ENCODE measurements around the gene POLR3E. TPM values are rescaled to one million over a fixed set of nuclear protein-coding genes. Genes with fewer than 3 reads are reported as not detected.

Gene POLR3E
- total RNA-seq, 1 experiment from 2014 or later = 103 TPM

GRCh38 chr16:22262460-22262859 is 34.7 kb upstream of the POLR3E start:
- Histone ChIP-seq H3K27me3 (ENCODE audit: insufficient read depth, low read length) (no peaks in the 10 kb centered on the region), H3K9me3 (ENCODE audit: control insufficient read depth, low read depth, low read length) (no peaks in the 10 kb centered on the region), H4K8ac (replicated peaks; ENCODE audit: insufficient read length, low read depth, low read length) (no peak overlapping the region), H3K18ac (ENCODE audit: insufficient read length, low read depth, low read length) (no peak overlapping the region), H2BK15ac (ENCODE audit: low read depth, low read length) (no peak overlapping the region), H4K5ac (ENCODE audit: insufficient read length, low read depth, low read length) (no peak overlapping the region), H3K4me1 (ENCODE audit: insufficient read depth, low read length) (no peaks in the 10 kb centered on the region), H4K20me1 (ENCODE audit: control insufficient read depth, insufficient read depth, insufficient read length) (no peaks in the 10 kb centered on the region), H2BK5ac (ENCODE audit: insufficient read length, low read length) (no peak overlapping the region), H3K56ac (ENCODE audit: insufficient read length, low read depth, low read length) (no peak overlapping the region), H3K4ac (ENCODE audit: low read depth, low read length) (no peak overlapping the region), H3K79me2 (ENCODE audit: insufficient read depth, low read length) (no peaks in the 10 kb centered on the region), H3K79me1 (ENCODE audit: insufficient read depth, low read depth, low read length, poor library complexity, severe bottlenecking) (no peaks in the 10 kb centered on the region), H2BK12ac (ENCODE audit: insufficient read length, low read depth, low read length) (no peak overlapping the region), H4K91ac (ENCODE audit: insufficient read length, low read depth, low read length) (no peak overlapping the region), H3T11ph (ENCODE audit: low read length) (no peak overlapping the region), H3K9ac (ENCODE audit: extremely low read depth, insufficient read length, low read length) (no peak overlapping the region), H2BK120ac (ENCODE audit: low read depth, low read length, poor library complexity, severe bottlenecking) (no peak overlapping the region), H2AK5ac (ENCODE audit: insufficient read length, low read length) (no peak overlapping the region), H3K23ac (ENCODE audit: insufficient read length, low read depth, low read length) (no peak overlapping the region), H3K14ac (ENCODE audit: insufficient read depth, low read length) (no peak overlapping the region), H2BK20ac (ENCODE audit: low read depth, low read length, poor library complexity, severe bottlenecking) (no peak overlapping the region), H2AFZ (ENCODE audit: low read length) (no peak overlapping the region), H3K23me2 (ENCODE audit: insufficient read length, low read depth, low read length, poor library complexity, severe bottlenecking) (no peaks in the 10 kb centered on the region), H3K4me2 (ENCODE audit: insufficient read depth, insufficient read length, low read length) (no peak overlapping the region), H3K27ac (ENCODE audit: insufficient read length, low read depth, low read length) (no peak overlapping the region)
- Mint-ChIP-seq H3K27me3 (ENCODE audit: low read depth) (no peaks in the 10 kb centered on the region), H3K4me3 (no peak overlapping the region), H3K36me3 (ENCODE audit: insufficient read depth in 1 of 3, low read depth in 3 of 3) (peaks cover 38 to 51% (median 43%) of the 10 kb centered on the region in 3 experiments), H3K27ac (no peak overlapping the region), H3K4me1 (no peaks in the 10 kb centered on the region), H3K9me3 (no peaks in the 10 kb centered on the region; a peak in 1 of 5 replicates)
- TF ChIP-seq, protein P1, sequence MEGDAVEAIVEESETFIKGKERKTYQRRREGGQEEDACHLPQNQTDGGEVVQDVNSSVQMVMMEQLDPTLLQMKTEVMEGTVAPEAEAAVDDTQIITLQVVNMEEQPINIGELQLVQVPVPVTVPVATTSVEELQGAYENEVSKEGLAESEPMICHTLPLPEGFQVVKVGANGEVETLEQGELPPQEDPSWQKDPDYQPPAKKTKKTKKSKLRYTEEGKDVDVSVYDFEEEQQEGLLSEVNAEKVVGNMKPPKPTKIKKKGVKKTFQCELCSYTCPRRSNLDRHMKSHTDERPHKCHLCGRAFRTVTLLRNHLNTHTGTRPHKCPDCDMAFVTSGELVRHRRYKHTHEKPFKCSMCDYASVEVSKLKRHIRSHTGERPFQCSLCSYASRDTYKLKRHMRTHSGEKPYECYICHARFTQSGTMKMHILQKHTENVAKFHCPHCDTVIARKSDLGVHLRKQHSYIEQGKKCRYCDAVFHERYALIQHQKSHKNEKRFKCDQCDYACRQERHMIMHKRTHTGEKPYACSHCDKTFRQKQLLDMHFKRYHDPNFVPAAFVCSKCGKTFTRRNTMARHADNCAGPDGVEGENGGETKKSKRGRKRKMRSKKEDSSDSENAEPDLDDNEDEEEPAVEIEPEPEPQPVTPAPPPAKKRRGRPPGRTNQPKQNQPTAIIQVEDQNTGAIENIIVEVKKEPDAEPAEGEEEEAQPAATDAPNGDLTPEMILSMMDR (conservative IDR thresholded peaks at IDR 0.05) = no peak
- no peak for DNase-seq
- no CpG with 5 or more reads among the region's 4 CpGs for WGBS (ENCODE audit: extremely low coverage, insufficient read length, low lambda C conversion rate)
